IgD-negative memory B cell (primary cell): ENCODE measurements around the gene PIGC. TPM values are rescaled to one million over a fixed set of nuclear protein-coding genes. Genes with fewer than 3 reads are reported as not detected.

Source experiments
- H3K27ac Mint-ChIP-seq, 3 donors: one replicate each; pipeline ENCODE4 v1.8.0; 2020 to 2022; ENCODE audit warnings: mild to moderate bottlenecking in 3 of 3, mixed read lengths in 3 of 3, moderate library complexity in 1 of 3
- H3K27me3 Mint-ChIP-seq: one replicate; pipeline ENCODE4 v1.8.0; 2021; ENCODE audit warnings: mixed read lengths
- H3K36me3 Mint-ChIP-seq: one replicate; pipeline ENCODE4 v1.8.0; 2020; ENCODE audit warnings: mild to moderate bottlenecking, mixed read lengths
- H3K4me1 Mint-ChIP-seq, 3 donors: one replicate each; pipeline ENCODE4 v1.8.0; 2020 to 2022; ENCODE audit warnings: mixed read lengths in 3 of 3, mild to moderate bottlenecking in 1 of 3
- H3K4me3 Mint-ChIP-seq, 4 donors: one replicate each; pipeline ENCODE4 v1.8.0; 2020 to 2022; ENCODE audit warnings: mild to moderate bottlenecking in 4 of 4, mixed read lengths in 4 of 4, moderate library complexity in 3 of 4
- H3K9me3 Mint-ChIP-seq, 3 donors: one replicate each; pipeline ENCODE4 v1.8.0; 2020 to 2021; ENCODE audit warnings: mixed read lengths in 3 of 3, mild to moderate bottlenecking in 1 of 3
- polyA plus RNA-seq: library from polyadenylated mRNA; unstranded; fragments of 300-500 nt; fragmentation: Illumina TruSeq; gene quantifications from one replicate; pipeline ENCODE4 v1.2.3, GENCODE V29; 2021

The PIGC gene
- polyA plus RNA-seq, 1 donor from 2014 or later = 79.0 TPM

DNA sequence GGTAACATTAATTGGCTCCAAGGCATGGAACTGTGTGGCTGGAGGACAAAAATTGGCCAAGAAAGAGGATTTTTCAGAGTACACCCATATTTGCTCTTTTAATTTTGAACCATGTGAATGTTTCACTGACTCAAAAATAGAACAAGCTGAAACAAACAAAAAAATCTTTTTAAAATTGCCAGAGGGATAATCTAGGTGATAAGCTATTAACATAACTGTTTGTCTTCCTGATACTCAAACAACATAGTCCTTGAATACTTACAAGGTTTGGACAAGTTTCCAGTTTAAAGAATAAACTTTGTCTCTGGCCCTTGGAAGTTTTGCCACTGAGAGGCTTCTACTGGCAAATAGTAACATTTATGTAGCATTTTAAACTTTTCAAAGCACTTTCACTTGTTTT, 30.0 kb upstream of the PIGC start:
- Mint-ChIP-seq H3K36me3 (peaks cover 3% of the 10 kb centered on the region), H3K4me3 (no peak overlapping the region), H3K4me1 (peaks cover 0 to 1% (median 0%) of the 10 kb centered on the region in 3 donors), H3K27me3 (peaks cover 6% of the 10 kb centered on the region), H3K27ac (no peak overlapping the region), H3K9me3 (no peaks in the 10 kb centered on the region)

DNA sequence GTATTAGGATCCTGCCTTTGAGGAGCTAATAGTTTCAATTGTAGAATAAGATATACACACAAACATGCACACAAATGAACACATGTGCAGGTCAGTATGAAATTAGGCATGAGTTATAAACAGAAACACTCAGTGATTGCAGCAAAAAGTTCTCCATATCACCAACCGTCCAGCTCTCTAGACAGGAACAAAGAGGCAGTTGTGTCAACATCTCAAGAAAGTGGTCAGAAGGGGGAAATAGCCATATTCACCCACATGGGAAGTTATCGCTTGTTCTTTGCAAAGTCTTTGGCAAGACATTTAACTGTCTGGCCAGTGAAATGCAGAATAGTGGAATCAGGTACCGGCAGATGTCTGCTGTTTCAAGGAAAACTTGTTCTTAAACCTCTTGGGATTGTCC, 29.4 kb upstream of the PIGC start:
- H3K36me3 Mint-ChIP-seq = peaks cover 3% of the 10 kb centered on the region
- no peaks in the 10 kb centered on the region for H3K9me3 Mint-ChIP-seq
- peaks cover 9% of the 10 kb centered on the region for H3K27me3 Mint-ChIP-seq
- no peak overlapping the region for H3K27ac Mint-ChIP-seq
- no peak overlapping the region for H3K4me3 Mint-ChIP-seq
- peaks cover 0 to 1% (median 0%) of the 10 kb centered on the region in 3 donors for H3K4me1 Mint-ChIP-seq

DNA sequence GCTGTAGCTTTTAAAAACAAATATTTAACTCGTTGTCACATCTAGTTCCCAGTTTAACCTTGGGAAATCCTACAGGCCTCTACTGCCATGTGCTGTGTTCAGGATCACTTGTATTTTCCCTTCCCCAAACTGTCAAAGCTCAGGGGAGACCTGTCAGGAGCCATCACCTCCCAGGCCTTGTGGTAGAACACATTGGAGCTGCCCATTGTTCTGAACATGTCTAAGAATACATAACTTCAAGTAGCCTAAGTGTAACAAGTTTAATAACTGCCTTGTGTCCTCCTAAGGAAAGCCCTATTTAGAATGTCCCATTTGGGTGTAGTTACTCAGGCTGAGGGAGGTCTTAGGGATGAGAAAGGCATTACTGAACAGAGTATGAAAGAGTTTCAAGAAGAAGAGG, 28.6 kb upstream of the PIGC start:
- peaks cover 3% of the 10 kb centered on the region for H3K36me3 Mint-ChIP-seq
- H3K9me3 Mint-ChIP-seq = no peaks in the 10 kb centered on the region
- peaks cover 10% of the 10 kb centered on the region for H3K27me3 Mint-ChIP-seq
- no peak overlapping the region for H3K27ac Mint-ChIP-seq
- H3K4me3 Mint-ChIP-seq = no peak overlapping the region
- H3K4me1 Mint-ChIP-seq = peaks cover 0 to 1% (median 0%) of the 10 kb centered on the region in 3 donors

DNA sequence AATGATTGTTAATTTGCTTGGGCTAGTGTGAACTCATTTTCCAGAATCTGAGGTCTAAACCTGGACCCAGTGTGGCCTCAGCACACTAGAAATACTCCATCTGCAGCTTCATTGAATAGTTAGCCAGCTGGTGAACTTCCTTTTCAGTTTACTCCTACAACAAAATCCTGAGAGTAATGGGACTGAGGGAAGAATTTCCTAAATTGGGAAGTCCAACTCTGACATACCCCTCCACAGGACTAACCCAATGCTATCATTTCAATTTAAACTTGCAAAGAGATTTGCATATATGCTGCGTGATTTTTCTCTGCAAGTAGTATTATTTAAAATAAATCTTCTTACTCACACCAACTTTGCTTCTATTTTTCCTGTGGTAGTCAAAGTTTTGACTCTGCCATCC, 27.8 kb upstream of the PIGC start:
- Mint-ChIP-seq H3K36me3 (peaks cover 3% of the 10 kb centered on the region), H3K9me3 (no peaks in the 10 kb centered on the region), H3K27ac (no peak overlapping the region), H3K27me3 (peaks cover 12% of the 10 kb centered on the region), H3K4me1 (peaks cover 0 to 1% (median 0%) of the 10 kb centered on the region in 3 donors), H3K4me3 (no peak overlapping the region)

DNA sequence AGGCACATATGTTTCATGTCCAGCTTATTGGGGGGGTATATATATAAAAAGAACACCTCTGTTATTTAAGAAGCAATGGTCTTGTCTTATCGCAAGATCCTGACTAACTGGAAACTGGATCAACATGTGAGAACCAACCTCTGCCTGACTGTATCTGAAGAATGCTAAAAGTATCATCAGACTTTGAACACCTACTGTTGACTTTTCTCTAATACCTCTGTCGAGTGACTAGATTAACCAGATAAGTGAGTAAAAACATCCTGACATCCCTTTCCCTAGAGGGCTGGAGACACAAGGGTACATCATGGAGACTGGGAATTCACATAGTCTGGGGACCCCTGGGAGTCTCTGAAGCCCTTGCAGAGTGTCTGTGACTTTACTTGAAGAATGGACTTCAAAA, 26.3 kb upstream of the PIGC start:
- Mint-ChIP-seq H3K4me3 (no peak overlapping the region), H3K4me1 (peaks cover 0 to 1% (median 0%) of the 10 kb centered on the region in 3 donors), H3K36me3 (peaks cover 3% of the 10 kb centered on the region), H3K27me3 (peaks cover 12% of the 10 kb centered on the region), H3K27ac (no peak overlapping the region), H3K9me3 (peaks cover 0 to 1% (median 0%) of the 10 kb centered on the region in 3 donors)

DNA sequence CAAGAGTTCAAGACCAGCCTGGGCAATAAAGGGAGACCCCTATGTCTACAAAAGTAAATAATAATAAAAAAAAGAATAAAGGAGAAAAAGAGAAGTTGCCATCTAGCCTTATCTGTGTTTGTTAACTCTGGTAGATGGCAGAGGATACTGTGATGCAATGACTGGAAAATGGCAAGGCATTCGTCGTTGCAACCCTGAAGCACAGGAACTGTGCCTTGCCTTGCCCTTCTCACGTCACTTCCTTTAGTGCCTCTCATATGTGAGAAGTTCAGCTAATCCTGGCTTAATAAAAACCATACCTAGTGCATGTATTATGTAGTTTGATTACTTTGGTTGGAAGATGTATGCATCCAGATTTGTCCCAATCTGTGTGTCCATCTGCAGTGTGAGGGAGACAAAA, 25.8 kb upstream of the PIGC start:
- H3K27me3 Mint-ChIP-seq = peaks cover 11% of the 10 kb centered on the region
- no peaks in the 10 kb centered on the region for H3K36me3 Mint-ChIP-seq
- H3K9me3 Mint-ChIP-seq = peaks cover 0 to 1% (median 0%) of the 10 kb centered on the region in 3 donors
- H3K4me1 Mint-ChIP-seq = peaks cover 0 to under 1% (median 0%) of the 10 kb centered on the region in 3 donors
- no peak overlapping the region for H3K4me3 Mint-ChIP-seq
- no peak overlapping the region for H3K27ac Mint-ChIP-seq

DNA sequence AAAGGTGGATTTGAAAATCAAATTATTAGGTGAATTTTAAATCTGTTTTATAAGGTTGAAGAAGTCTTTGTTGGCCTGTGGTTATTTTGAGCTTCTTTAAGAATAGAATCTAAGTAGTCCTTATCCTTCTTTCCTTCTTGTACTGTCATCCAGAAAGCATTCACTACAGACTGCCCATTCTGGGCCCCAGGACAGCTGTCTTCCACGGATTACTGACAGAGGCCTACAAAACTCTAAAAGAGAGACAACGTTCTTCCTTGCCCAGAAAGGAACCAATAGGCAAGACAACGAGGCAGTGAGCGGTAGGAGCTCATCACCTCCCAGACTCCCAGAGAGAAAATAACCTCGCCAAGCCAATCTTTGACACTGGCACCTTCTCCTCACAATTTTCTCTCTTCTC, 24.4 kb upstream of the PIGC start:
- H3K4me3 Mint-ChIP-seq = no peak overlapping the region
- H3K4me1 Mint-ChIP-seq = no peaks in the 10 kb centered on the region
- no peaks in the 10 kb centered on the region for H3K36me3 Mint-ChIP-seq
- peaks cover 6% of the 10 kb centered on the region for H3K27me3 Mint-ChIP-seq
- H3K27ac Mint-ChIP-seq = no peak overlapping the region
- peaks cover 0 to 1% (median 0%) of the 10 kb centered on the region in 3 donors for H3K9me3 Mint-ChIP-seq

DNA sequence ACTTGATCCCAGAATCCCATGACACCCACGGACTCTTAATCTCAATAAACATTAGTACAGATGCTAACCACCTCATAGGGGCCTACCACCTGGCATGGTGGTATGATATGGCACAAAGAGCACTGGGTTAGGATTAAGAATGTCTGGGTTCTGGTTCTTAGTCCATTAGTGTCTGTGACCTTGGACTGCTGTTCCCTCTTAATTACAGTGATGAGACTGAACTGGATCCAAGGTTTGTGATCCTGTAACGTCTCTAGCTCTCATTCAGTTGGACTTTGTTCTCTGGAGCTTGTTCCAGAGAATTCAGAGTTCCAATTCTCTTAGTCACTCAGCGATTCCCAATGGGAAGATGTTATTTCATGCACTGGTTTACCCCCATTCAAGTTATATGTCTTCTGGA, 23.6 kb upstream of the PIGC start:
- Mint-ChIP-seq H3K9me3 (peaks cover 0 to 1% (median 0%) of the 10 kb centered on the region in 3 donors), H3K27me3 (peaks cover 6% of the 10 kb centered on the region), H3K4me3 (no peak overlapping the region), H3K27ac (no peak overlapping the region), H3K36me3 (no peaks in the 10 kb centered on the region), H3K4me1 (no peaks in the 10 kb centered on the region)

DNA sequence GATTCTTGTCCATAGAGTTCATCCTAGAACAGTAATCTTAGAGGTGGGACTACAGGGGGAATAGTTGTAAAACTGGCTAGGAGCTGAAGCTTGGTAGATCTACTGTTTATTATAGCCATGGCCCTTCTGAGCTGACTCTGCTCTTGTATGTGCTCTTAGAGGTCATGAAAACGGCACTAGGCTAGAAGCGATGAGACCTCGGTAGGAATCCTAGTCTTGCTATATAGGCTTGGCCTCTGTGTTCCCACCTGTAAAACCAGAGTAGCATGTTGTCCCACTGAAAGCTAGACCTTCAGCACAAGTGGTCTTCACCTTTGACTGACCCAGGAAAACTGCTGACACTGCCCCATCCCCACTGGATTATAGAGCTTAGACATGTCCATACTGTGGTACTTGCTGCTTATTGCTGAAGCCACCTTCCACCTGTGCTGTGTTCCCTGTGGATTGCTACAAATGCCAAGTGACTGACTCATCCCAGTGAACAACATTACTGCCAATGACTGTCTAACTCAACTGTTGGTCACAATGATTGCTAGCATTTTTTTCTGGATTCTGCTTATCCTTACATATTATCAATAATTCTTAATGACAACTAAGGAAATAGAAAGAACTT, 23.0 kb upstream of the PIGC start:
- H3K9me3 Mint-ChIP-seq = peaks cover 0 to 1% (median 0%) of the 10 kb centered on the region in 3 donors
- H3K4me3 Mint-ChIP-seq = no peak overlapping the region
- H3K4me1 Mint-ChIP-seq = no peaks in the 10 kb centered on the region
- peaks cover 6% of the 10 kb centered on the region for H3K27me3 Mint-ChIP-seq
- no peaks in the 10 kb centered on the region for H3K36me3 Mint-ChIP-seq
- H3K27ac Mint-ChIP-seq = no peak overlapping the region

DNA sequence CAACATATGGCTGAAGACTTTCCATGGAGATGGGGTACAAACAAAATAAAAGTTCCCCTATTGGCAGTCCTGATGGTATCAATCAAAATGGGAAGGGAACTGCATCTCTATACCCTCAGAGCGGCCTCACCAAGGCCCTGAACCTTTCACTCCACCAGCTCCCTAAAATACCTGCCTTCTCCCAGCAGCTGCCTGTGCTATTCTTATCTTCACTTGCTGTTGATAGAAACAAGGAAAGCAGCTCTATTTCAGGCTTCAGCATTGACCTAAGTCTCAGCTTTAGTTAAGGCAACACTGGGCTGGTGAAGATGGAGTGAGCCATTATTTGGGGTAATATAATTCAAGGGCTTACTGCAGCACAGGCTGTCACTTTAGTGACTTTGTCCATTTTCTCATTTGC, 21.7 kb upstream of the PIGC start:
- Mint-ChIP-seq H3K27me3 (peaks cover 6% of the 10 kb centered on the region), H3K27ac (peak overlapping the region in 1 of 3 donors; percentile 40), H3K9me3 (peaks cover 0 to 1% (median 0%) of the 10 kb centered on the region in 3 donors), H3K4me1 (no peaks in the 10 kb centered on the region), H3K36me3 (no peaks in the 10 kb centered on the region), H3K4me3 (no peak overlapping the region)

DNA sequence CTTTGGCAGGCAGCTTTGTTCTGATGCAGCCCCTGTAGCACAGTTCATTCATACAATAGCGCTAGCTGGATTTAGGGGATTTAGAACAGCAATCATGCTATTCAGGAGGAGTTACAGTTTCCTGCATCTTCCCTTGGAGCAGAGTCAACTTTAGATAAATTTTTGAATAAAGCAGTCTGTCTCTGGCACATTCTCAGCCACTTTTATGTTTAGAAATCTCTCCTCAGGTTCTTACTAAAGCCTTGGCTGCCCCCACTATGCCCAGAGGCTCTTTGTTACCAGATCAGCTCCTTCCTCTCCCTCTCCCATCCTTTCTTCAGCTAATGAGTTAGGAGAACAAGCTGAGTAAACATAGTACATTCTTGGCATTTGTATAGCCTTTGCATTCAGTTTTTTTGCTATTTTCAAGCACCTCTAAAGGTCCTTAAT, 17.0 kb upstream of the PIGC start:
- peaks cover 1% of the 10 kb centered on the region for H3K27me3 Mint-ChIP-seq
- H3K9me3 Mint-ChIP-seq = peaks cover 0 to 1% (median 0%) of the 10 kb centered on the region in 3 donors
- no peak overlapping the region for H3K27ac Mint-ChIP-seq
- no peaks in the 10 kb centered on the region for H3K36me3 Mint-ChIP-seq
- H3K4me3 Mint-ChIP-seq = no peak overlapping the region
- no peaks in the 10 kb centered on the region for H3K4me1 Mint-ChIP-seq

DNA sequence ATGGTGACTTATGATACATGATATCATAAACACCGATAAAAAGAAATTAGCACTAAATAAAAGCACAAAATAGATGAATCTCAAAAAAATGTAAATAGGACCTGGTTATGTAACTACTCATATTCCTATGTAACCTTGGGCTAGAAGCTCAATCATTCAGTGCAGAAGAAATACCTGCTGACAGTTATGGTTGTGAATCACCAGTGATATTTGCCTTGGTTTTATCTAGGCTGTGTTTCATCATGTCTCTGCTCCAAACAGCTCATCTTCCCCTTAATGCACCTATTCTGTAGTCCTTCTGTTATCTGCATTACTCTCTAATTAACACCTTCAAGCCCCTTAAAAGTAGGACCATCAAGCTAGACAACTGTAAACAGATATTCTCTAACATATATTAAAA, 16.3 kb upstream of the PIGC start:
- Mint-ChIP-seq H3K4me1 (no peaks in the 10 kb centered on the region), H3K4me3 (no peak overlapping the region), H3K36me3 (no peaks in the 10 kb centered on the region), H3K27ac (no peak overlapping the region), H3K27me3 (peaks cover 1% of the 10 kb centered on the region), H3K9me3 (no peaks in the 10 kb centered on the region)

DNA sequence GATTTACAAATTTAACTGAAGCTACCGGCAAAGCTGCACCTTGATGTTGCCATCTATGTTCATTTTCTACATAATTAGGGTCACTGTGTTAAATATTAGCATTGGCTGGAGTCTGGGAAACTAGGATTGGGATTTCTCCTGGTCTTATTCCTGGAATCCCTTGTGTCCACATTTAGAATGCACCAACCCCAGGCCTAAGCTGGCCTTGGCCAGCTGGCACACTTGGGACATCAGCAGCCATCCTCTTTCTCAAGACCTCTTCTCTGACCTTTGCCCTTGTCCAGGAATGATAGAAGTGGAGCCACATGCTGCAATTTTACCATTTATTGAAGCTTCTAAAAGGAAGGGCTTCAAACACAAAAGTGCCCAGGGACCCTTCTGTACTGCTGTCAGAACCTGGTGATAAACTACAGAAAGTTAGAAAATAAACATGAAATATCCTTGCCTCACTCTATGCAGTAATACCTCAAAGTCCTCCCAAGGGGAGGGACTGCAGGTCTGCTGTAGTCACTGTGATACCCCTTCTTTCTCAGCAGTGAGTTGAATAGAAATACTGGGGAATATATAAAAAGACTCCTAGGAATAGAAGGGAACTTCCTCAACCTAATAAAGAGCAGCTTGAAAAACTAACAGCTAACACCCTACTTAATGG, 13.7 kb upstream of the PIGC start:
- Mint-ChIP-seq H3K27ac (no peak overlapping the region), H3K9me3 (no peaks in the 10 kb centered on the region), H3K27me3 (peaks cover 2% of the 10 kb centered on the region), H3K36me3 (no peaks in the 10 kb centered on the region), H3K4me3 (no peak overlapping the region), H3K4me1 (no peaks in the 10 kb centered on the region)

DNA sequence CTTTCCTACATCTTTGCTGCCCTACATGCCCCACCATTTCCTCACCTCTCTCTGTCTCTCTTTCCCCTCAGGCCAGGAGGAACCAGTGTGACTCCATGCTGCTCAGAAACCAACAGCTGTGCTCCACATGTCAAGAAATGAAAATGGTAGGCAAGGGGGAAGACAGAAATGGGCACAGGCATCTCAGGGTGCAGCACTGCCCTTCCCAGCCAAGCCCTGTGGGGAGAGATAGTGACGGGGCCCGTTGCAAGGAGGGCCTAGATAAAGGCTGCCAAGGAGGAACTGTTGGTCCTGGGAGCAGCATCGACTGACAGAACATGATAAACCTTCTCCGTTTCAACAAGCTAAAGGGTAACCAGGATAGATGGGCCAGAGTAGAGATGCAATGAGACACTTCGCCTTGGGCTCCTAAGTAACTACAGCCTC, 12.5 kb upstream of the PIGC start:
- H3K9me3 Mint-ChIP-seq = no peaks in the 10 kb centered on the region
- no peak overlapping the region for H3K4me3 Mint-ChIP-seq
- no peaks in the 10 kb centered on the region for H3K4me1 Mint-ChIP-seq
- peaks cover 2% of the 10 kb centered on the region for H3K27me3 Mint-ChIP-seq
- H3K36me3 Mint-ChIP-seq = no peaks in the 10 kb centered on the region
- no peak overlapping the region for H3K27ac Mint-ChIP-seq

DNA sequence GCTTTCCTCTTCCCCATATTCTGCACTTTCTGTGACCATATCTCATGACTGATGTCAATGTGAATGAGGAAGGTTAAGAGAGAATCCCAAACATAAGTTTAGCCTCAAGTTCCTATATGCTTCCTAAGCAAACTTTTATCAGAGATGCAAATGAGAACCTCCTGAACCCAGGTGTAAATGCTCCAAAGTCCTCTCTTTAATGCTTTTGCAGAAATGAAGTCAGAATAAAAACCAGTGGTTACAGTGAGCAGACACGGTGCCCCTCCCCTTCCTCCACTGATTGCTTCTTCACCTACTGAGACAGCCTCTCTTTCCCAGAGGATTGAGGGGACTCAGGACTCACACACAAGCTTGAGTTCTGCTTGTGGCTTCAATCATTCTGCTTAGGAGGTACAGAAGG, 11.6 kb upstream of the PIGC start:
- no peaks in the 10 kb centered on the region for H3K4me1 Mint-ChIP-seq
- H3K27me3 Mint-ChIP-seq = peaks cover 2% of the 10 kb centered on the region
- H3K4me3 Mint-ChIP-seq = no peak overlapping the region
- H3K27ac Mint-ChIP-seq = no peak overlapping the region
- H3K36me3 Mint-ChIP-seq = no peaks in the 10 kb centered on the region
- H3K9me3 Mint-ChIP-seq = no peaks in the 10 kb centered on the region

DNA sequence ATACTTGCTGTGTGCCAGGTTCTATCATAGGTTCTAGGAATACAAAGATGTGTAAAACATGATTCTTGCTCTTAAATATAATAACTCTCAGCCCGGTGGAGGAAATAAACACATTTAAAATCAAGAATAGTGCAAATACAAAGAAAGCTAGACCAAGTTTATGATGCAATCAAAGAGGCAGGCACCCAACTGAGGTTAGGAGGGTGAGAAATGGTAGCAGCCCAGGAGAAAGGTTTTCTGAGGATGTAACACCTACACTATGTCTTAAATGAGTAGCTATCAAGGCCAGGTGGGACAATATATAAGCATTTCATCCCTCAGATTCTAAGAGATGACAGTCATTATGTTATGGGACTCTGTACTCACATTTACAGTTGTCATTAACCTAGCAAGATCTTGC, 9.7 kb upstream of the PIGC start:
- no peak overlapping the region for H3K4me3 Mint-ChIP-seq
- no peak overlapping the region for H3K27ac Mint-ChIP-seq
- H3K4me1 Mint-ChIP-seq = peaks cover 0 to 7% (median 5%) of the 10 kb centered on the region in 3 donors

More for the DNA sequence above, 9.7 kb upstream of the PIGC start:
- H3K36me3 Mint-ChIP-seq = peaks cover 1% of the 10 kb centered on the region
- no peaks in the 10 kb centered on the region for H3K9me3 Mint-ChIP-seq
- H3K27me3 Mint-ChIP-seq = peaks cover 1% of the 10 kb centered on the region
